Activated CD4-positive, alpha-beta T cell treated with anti-CD3 and anti-CD28 coated beads for 36 hours (primary cell): ENCODE data around the gene ARHGAP27. TPM values are rescaled to one million over a fixed set of nuclear protein-coding genes. Genes with fewer than 3 reads are reported as not detected.
"Not testable (repeated sequence)": the region's sequence is repeated elsewhere in the genome, so short reads cannot be mapped to it uniquely, and the experiment has no call there.

ENCODE experiments used
- ATAC-seq: fragments of 200-7000 bp; cut with Tn5 transposase; one replicate; pipeline ENCODE4 v1.10.0; 2021; ENCODE audit warnings: mild to moderate bottlenecking, moderate library complexity
- CTCF ChIA-PET: fragments of 350-600 bp; sonication (Branson Sonifier 250); formaldehyde crosslinking; loops from one replicate; lab custom pipeline; 2021; ENCODE audit warnings: antibody characterized with exemption; lab: Charles Lee
- POLR2A ChIA-PET: fragments of 350-600 bp; sonication (Branson Sonifier 250); formaldehyde crosslinking; loops from one replicate; lab custom pipeline; 2021; ENCODE audit warnings: antibody characterized with exemption, inconsistent platforms; lab: Charles Lee
- DNase-seq: peaks from one replicate; pipeline ENCODE4 v3.0.0-alpha.2; 2020
- H3K27ac Mint-ChIP-seq: one replicate; pipeline ENCODE4 v1.8.0; 2021; ENCODE audit warnings: mixed read lengths
- H3K27me3 Mint-ChIP-seq: one replicate; pipeline ENCODE4 v1.8.0; 2021; ENCODE audit warnings: mixed read lengths
- H3K36me3 Mint-ChIP-seq: one replicate; pipeline ENCODE4 v1.8.0; 2021; ENCODE audit warnings: low read depth, mixed read lengths
- H3K4me1 Mint-ChIP-seq: one replicate; pipeline ENCODE4 v1.8.0; 2021; ENCODE audit warnings: mixed read lengths
- H3K4me3 Mint-ChIP-seq: one replicate; pipeline ENCODE4 v1.8.0; 2021; ENCODE audit warnings: mild to moderate bottlenecking, moderate library complexity, mixed read lengths
- H3K9me3 Mint-ChIP-seq: one replicate; pipeline ENCODE4 v1.8.0; 2021; ENCODE audit warnings: low read depth, mixed read lengths
- intact Hi-C, 2 experiments: fragments of 100-400 bp; cut with DNase I in 1 of 2; cut with micrococcal nuclease in 1 of 2; formaldehyde crosslinking; loops; one replicate each; pipeline versions ENCODE4 v1.14.2 to v1.15.1; 2022 to 2024; cut with DNase I, micrococcal nuclease
- total RNA-seq, 2 experiments: library from RNA; stranded (reverse); gene quantifications; one replicate each; pipeline ENCODE4 v1.2.3, GENCODE V29; 2021

ARHGAP27 gene
- total RNA-seq, 2 experiments from 2014 or later = 43.2 to 43.5 TPM

GRCh38 chr17:45452329-45453224 is 19.9 kb upstream of the ARHGAP27 start:
- DNase-seq, ATAC-seq, CTCF ChIA-PET, H3K4me3 Mint-ChIP-seq, H3K4me1 Mint-ChIP-seq, POLR2A ChIA-PET, intact Hi-C loops, H3K27ac Mint-ChIP-seq, H3K27me3 Mint-ChIP-seq, H3K9me3 Mint-ChIP-seq, H3K36me3 Mint-ChIP-seq: not testable (repeated sequence)

GRCh38 chr17:45451660-45452059 is 19.0 kb upstream of the ARHGAP27 start:
- POLR2A ChIA-PET, H3K9me3 Mint-ChIP-seq, H3K27ac Mint-ChIP-seq, CTCF ChIA-PET, H3K27me3 Mint-ChIP-seq, H3K36me3 Mint-ChIP-seq, H3K4me3 Mint-ChIP-seq, H3K4me1 Mint-ChIP-seq, ATAC-seq, intact Hi-C loops, DNase-seq: not testable (repeated sequence)

GRCh38 chr17:45451131-45451530 is 18.5 kb upstream of the ARHGAP27 start:
- peaks cover 6% of the 10 kb centered on the region for H3K36me3 Mint-ChIP-seq
- no peak overlapping the region for H3K4me3 Mint-ChIP-seq
- CTCF ChIA-PET = no interaction called here
- H3K4me1 Mint-ChIP-seq = peaks cover 3% of the 10 kb centered on the region
- no peak for ATAC-seq
- intact Hi-C loops = no loop called here
- H3K27ac Mint-ChIP-seq = no peak overlapping the region
- DNase-seq = no peak
- no peaks in the 10 kb centered on the region for H3K9me3 Mint-ChIP-seq
- H3K27me3 Mint-ChIP-seq = no peaks in the 10 kb centered on the region
- POLR2A ChIA-PET = no interaction called here

- H3K4me1 Mint-ChIP-seq, DNase-seq, H3K9me3 Mint-ChIP-seq, H3K4me3 Mint-ChIP-seq, POLR2A ChIA-PET, ATAC-seq, CTCF ChIA-PET, intact Hi-C loops, H3K27ac Mint-ChIP-seq, H3K27me3 Mint-ChIP-seq: not testable (repeated sequence)
- H3K36me3 Mint-ChIP-seq = peaks cover 13% of the 10 kb centered on the region
Observed at GRCh38 chr17:45449708-45450329, 17.1 kb upstream of the ARHGAP27 start.

GRCh38 chr17:45449260-45449659 is 16.6 kb upstream of the ARHGAP27 start:
- CTCF ChIA-PET, H3K27me3 Mint-ChIP-seq, H3K27ac Mint-ChIP-seq, intact Hi-C loops, H3K4me3 Mint-ChIP-seq, H3K4me1 Mint-ChIP-seq, H3K36me3 Mint-ChIP-seq, ATAC-seq, POLR2A ChIA-PET, DNase-seq, H3K9me3 Mint-ChIP-seq: not testable (repeated sequence)

GRCh38 chr17:45448483-45448882 is 15.8 kb upstream of the ARHGAP27 start:
- H3K27ac Mint-ChIP-seq, CTCF ChIA-PET, intact Hi-C loops, H3K36me3 Mint-ChIP-seq, H3K4me1 Mint-ChIP-seq, DNase-seq, H3K9me3 Mint-ChIP-seq, ATAC-seq, H3K4me3 Mint-ChIP-seq, H3K27me3 Mint-ChIP-seq, POLR2A ChIA-PET: not testable (repeated sequence)

GRCh38 chr17:45448066-45448465 is 15.4 kb upstream of the ARHGAP27 start:
- H3K9me3 Mint-ChIP-seq, ATAC-seq, H3K36me3 Mint-ChIP-seq, DNase-seq, H3K4me1 Mint-ChIP-seq, POLR2A ChIA-PET, intact Hi-C loops, H3K4me3 Mint-ChIP-seq, CTCF ChIA-PET, H3K27me3 Mint-ChIP-seq, H3K27ac Mint-ChIP-seq: not testable (repeated sequence)

- H3K9me3 Mint-ChIP-seq, intact Hi-C loops, H3K4me1 Mint-ChIP-seq, CTCF ChIA-PET, H3K36me3 Mint-ChIP-seq, H3K27me3 Mint-ChIP-seq, H3K27ac Mint-ChIP-seq, ATAC-seq, POLR2A ChIA-PET, DNase-seq, H3K4me3 Mint-ChIP-seq: not testable (repeated sequence)
Observed at GRCh38 chr17:45447650-45448049, 15.0 kb upstream of the ARHGAP27 start.

- H3K27ac Mint-ChIP-seq, intact Hi-C loops, H3K9me3 Mint-ChIP-seq, H3K4me1 Mint-ChIP-seq, H3K36me3 Mint-ChIP-seq, DNase-seq, H3K4me3 Mint-ChIP-seq, ATAC-seq, H3K27me3 Mint-ChIP-seq: not testable (repeated sequence)
- POLR2A ChIA-PET = interaction anchor here (1.6 kb wide), 1 partner anchor 37 kb away, joined by 3 read pairs; no protein-coding TSS in a partner anchor
- CTCF ChIA-PET = interaction anchor here (0.9 kb wide), 1 partner anchor 121 kb away, joined by 3 read pairs; no protein-coding TSS in a partner anchor
Observed at GRCh38 chr17:45446872-45447625, 14.4 kb upstream of the ARHGAP27 start.

GRCh38 chr17:45445901-45446743 is 13.5 kb upstream of the ARHGAP27 start:
- DNase-seq = peak; percentile 73
- H3K27ac Mint-ChIP-seq = peak overlapping the region; percentile 65
- H3K27me3 Mint-ChIP-seq, H3K9me3 Mint-ChIP-seq, intact Hi-C loops, H3K4me3 Mint-ChIP-seq, H3K36me3 Mint-ChIP-seq: not testable (repeated sequence)
- peaks cover 13% of the 10 kb centered on the region for H3K4me1 Mint-ChIP-seq
- peak; percentile 99 for ATAC-seq
- POLR2A ChIA-PET = interaction anchor here (1.6 kb wide), 1 partner anchor 37 kb away, joined by 3 read pairs; no protein-coding TSS in a partner anchor
- CTCF ChIA-PET = interaction anchor here (0.9 kb wide), 1 partner anchor 120 kb away, joined by 3 read pairs; no protein-coding TSS in a partner anchor
